Activated T-helper 1 cell treated with anti-CD3 and anti-CD28 coated beads, Interleukin-2, amount 50 U/mL, for 16 hours (primary cell): Measurements from ENCODE around the gene PNMA8B.
"Not testable (repeated sequence)": the region's sequence is repeated elsewhere in the genome, so short reads cannot be mapped to it uniquely, and the experiment has no call there.

ENCODE experiments used
- DNase-seq, 2 donors: peaks; one replicate each; pipeline ENCODE4 v3.0.0-alpha.2; 2020; ENCODE audit warnings: low read depth in 1 of 2, low spot score in 1 of 2

PNMA8B gene, protein sequence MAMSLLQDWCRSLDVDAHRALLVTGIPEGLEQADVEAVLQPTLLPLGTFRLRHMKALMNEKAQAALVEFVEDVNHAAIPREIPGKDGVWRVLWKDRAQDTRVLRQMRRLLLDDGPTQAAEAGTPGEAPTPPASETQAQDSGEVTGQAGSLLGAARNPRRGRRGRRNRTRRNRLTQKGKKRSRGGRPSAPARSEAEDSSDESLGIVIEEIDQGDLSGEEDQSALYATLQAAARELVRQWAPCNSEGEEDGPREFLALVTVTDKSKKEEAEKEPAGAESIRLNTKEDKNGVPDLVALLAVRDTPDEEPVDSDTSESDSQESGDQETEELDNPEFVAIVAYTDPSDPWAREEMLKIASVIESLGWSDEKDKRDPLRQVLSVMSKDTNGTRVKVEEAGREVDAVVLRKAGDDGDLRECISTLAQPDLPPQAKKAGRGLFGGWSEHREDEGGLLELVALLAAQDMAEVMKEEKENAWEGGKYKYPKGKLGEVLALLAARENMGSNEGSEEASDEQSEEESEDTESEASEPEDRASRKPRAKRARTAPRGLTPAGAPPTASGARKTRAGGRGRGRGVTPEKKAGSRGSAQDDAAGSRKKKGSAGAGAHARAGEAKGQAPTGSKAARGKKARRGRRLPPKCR

DNA sequence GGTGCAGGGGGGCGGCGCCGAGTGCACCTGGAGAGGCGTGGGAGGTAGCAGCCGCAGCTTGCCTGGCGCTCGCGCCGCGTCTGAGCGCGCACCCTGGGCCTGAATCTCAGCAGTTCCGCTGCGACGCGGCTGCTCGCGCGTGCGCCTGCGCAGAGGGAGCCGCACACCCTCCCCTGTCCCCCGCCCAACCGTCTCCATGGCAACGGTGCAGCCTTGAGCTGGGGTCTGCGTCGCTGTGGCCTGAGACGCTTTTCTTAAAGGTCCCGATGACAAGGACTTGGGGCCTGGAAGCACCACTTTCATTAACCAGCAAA is at the start of gene PNMA8B:
Gene PNMA8B, minus strand, starts transcription at position 82 of the 314 bp plus-strand sequence. CDS start 402 bp downstream, outside the sequence.
- DNase-seq = no peak

DNA sequence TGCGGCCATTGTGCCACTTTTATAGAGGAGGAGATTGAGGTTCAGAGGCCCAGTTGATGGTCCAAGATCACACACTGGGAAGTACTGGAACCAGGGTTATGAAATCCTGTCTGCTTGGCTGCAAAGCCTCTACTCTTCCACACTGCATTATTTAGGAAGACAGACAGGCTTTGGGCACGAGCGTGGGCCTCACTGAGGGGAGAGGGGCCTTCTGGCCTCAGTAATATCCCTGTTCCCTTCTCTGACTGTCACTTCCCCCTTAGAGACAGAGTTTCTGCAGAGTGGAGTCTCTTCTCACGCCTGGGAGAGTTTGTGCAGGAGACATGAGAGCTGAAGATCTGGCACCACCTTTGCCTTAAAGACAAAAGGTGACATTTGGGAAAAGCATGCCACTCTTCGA is 49.0 kb upstream of the PNMA8B start:
- DNase-seq = no peak

DNA sequence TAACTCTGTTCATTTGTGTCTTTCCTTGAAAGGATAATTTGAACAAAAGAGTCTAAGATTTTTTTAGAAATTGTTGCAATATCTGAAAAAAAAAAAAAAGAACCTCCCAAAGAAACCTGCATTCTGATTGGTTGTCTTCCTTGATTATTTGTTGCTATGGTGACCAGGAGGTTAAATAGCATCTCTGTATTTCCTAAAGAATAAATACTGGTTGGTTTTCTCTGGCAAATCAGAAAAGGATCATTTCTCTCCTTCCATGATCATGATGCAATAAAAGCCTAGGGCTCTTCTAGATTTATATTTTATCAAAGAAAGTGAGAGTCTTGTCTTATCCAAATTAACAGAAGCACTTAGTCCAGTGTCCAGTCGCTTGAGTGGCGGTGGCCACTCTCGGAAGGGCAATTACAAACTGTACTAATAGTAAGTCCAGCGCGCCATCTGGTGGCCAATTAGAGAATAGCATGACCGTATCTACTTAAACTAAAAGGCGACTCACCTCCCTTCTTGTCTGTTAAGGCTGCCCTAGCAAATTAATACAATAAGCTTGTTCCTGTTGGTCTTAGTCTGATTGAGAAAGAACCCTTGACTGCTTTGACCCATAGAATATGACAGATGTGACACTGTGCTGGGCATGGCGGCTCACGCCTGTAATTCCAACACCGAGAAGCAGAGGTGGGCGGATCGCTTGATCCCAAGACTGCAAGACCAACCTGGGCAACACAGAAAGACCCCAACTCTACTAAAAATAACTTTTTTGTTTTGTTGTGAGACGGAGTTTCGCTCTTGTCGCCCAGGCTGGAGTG is 47.0 kb upstream of the PNMA8B start:
- peak; percentile 58 to 75 for DNase-seq

DNA sequence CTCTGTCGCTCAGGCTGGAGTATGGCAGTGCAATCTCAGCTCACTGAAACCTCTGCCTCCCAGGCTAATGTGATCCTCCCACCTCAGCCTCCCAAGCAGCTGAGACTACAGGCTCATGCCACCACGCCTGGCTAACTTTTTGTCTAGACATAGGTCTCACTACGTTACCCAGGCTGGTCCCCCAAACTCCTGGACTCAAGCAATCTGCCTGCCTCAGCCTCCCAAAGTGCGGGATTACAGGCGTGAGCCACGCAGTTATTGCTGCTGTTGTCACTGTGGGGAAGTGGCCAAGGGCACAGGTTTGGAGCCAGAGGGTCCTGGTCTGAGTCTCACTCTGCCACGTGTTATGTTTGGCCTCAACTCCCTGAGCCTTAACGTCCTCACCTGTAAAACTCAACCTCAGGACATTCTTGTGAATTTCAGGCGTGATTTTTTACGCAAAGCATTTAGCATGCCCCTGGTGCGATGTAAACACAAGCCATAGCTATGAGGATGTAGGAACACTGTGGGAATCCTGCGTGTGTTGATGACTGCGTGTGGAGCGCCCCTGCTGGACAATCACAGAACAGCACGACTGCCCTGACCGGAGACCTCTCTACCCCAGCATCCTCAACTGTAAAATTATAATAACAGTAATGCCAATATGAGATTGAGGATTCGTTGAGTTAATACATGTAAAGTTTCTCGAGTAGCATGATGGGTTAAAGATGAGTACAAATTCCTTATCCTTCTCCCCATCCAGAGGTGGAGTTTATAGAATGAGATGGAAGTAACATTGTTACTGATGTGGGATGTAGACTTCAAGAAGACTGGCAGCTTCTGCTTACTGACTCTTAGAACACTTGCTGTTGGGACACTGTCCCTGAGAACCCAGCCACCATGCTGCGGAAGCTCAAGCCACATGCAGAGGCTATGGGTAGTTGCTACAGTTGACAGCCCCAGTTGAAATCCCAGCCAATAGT is 41.8 kb upstream of the PNMA8B start:
- DNase-seq = peak; percentile 49 to 54

- no peak for DNase-seq
Observed at GRCh38 chr19:46536391-46536790, 40.7 kb upstream of the PNMA8B start.

DNA sequence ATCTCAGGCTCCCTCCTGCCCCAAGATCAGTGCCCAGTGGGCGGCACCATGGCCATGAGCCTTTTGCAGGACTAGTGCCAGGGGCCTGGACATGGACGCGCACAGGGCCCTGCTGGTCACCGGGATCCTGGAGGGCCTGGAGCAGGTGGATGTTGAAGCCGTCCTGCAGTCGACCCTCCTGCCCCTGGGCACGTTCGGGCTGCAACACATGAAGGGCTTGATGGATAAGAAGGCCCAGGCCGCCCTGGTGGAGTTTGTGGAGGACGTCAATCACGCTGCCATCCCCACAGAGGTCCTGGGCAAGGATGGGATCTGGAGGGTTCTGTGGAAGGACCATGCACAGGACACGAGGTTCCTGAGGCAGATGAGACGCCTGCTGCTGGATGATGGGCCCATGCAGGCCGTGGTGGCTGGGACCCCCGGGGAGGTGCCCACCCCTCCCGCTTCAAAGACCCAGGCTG is 38.0 kb upstream of the PNMA8B start:
- DNase-seq = no peak

DNA sequence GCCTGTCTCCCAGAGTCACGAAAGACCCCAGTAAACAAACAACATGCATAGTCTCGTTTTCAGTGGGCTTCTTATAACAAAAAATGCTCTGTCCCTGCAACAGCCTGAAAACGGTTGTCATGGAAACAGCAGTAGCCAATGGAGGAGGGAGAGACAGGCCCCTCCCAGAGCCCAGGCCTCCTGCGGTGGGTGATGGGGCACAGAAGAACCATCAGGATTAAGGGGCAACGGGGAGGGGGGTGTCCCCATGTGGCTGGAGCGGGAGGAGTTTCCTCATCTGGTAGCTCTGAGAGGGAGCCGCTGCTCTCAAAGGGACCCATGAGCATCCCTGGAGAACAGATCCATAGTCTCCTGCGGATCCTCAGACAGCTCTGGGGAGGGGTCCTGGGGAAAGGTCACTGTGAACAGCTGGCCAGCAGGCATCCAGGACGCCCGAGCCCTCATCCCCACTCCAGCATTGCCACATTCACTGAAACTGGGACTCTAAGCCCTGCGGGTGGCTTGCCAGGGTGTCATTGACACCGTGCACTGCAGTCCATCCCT is 37.5 kb upstream of the PNMA8B start:
- DNase-seq = no peak

GRCh38 chr19:46530636-46531035 is 35.0 kb upstream of the PNMA8B start:
- DNase-seq = no peak

DNA sequence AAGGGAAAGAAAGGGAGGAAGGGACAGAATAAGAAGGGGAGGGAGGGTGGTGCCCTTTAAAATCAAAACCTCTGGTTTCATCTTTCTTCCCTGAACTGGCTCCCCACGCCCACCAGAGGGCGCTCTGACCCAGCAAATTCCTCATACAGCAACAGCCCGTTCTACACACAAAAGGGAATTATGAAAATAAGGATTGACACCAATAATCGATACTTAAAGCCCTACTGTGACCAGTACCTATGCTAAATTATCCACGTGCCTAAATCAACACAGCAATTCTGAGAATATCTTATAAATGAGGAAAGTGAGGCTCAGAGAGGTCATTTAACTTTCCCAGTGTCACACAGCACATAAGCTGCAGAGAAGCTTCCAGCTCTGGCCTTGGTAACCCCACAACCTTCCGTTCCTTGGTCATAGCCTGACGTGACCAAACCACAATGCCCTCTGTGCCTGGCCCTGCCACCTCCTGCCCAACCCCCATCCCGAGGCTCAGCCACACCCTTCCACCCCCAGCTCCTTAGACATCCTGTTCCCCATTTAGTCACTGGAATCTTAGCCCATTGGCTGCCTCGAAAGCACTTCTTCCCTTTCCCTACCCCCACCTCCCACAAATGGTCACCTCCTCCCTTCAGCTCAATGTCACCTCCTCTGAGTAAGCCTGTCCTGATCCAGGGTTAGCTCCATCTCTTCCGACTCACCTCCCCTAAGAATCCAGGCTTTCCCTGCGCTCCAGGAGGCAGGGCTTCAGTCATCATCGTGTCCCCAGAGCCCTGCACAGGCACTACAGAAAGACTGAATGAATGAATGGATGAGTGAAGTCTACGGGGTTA is 34.2 kb upstream of the PNMA8B start:
- DNase-seq = peak; percentile 64 to 66

DNA sequence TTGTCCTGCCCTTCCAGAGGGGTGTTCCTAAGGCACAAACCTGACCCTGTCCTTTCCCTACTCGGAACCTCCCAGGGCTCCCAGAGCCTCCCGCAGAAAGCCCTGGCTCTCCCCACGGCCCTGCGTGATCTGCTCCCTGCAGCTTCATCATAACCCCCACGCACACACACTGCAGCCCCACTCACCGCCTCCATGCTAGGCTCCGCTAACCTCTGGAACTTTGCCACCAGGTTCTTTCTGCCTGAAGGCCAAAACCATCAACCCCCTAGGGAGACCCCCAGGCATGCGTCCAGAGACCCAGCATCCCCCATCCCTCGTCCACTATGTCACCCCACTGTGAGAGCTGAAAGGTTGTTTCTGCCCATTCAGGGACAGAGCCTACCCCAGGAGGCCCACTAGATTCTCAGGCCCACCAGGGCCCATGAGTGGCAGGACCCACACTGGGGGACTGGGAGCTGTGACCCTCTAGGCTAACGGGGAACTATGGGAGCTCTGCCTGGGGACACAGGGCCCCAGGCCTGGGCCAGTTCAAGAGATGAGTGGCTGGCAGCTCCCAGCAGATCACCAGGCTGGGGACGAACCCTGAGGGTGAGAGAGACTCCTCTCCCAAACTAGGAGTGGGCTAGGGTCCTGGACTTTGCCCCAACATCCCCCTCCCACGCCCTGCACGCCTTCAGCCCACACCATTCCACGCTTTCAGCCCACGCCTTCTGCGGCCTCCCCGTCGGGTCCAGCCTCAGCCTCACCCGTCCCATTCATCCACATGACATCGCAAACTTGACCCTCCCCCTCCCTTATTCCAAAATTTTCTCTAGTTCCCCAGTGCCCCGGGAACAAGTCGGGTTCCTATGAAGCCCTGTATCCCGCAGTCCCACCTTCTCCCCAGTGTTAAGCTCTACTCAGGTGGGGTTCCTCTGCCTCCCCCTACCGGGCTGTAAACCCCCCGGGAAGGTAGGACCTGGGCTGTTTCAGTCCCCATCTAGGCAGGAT is 33.2 kb upstream of the PNMA8B start:
- DNase-seq = no peak

- DNase-seq = not testable (repeated sequence)
Observed at GRCh38 chr19:46526801-46527200, 31.1 kb upstream of the PNMA8B start.

DNA sequence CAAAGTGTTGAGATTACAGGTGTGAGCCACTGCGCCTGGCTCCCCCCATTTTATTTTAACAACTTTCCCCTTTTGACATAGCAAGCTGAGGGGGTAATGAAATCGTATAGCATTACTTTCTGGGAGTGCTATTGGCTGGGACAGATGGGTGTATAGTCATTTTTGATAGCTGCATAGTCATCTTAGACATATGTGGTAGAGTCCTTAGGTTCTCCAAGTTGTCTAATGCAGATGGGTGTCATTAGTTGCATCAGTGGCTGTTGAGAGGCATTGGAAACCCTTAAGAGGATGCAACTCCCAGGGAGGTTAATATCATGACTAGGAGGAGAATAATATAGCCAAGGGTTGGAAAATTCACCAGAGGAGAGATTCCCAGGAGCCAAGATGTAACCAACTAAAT is 28.6 kb upstream of the PNMA8B start:
- no peak for DNase-seq

DNA sequence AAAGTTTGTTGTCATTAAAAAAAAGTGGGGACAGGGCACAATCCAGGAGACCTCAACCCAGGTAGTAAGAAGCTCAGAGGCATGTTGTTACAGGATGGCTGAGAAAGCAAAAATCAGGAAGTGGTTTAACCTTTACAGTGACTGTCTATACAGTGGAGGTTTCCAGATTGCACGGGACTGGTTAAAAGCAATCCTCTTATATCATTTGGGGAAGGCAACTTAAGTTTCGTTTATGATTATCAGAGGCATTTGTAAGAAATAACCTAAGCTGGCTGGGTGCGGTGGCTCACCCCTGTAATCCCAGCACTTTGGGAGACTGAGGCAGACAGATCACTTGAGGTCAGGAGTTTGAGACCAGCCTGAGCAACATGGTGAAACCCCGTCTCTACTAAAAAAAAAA is 27.3 kb upstream of the PNMA8B start:
- DNase-seq = not testable (repeated sequence)

- no peak for DNase-seq
Observed at GRCh38 chr19:46521241-46521868, 25.7 kb upstream of the PNMA8B start.

GRCh38 chr19:46520616-46521015 is 24.9 kb upstream of the PNMA8B start:
- no peak for DNase-seq

GRCh38 chr19:46517471-46517870 is 21.8 kb upstream of the PNMA8B start:
- DNase-seq = no peak

DNA sequence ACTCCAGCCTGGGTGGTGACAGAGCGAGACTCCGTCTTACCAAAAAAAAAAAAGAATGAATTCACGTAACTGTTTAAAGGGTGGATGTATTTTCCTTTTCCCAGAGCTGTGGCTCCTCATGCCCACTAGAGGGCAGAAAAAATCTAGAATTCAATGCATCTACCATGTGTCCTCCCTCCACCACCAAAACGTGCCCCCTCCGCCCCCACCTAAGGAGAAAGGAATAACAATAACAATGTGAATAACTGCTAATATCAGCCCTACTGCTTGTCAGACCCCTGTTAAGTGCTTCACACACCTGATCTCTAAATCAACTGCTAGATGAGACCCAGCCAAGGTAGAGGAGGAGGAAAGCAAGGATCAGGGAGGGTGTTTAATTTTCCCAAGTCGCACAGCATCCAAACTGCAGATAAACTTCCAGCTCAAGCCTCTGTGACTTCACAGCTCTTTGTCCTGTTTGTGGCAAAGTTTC is 20.2 kb upstream of the PNMA8B start:
- no peak for DNase-seq

DNA sequence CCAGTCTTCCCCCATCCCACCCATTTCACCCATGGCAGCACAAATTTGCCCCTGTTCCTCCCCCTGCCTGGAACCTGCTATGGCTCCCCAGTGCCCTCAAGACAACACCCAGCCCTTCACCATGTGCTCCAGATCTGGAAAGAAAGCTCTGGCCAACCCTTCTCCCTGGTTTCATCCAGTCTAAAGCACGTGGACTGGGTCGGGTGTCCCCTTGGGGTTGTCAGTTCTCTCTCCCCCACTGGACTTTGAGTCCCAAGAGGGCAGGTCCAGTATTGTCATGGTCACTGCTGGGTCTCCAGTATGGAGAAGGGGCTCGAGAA is 19.6 kb upstream of the PNMA8B start:
- DNase-seq = no peak
